ENCODE results near the gene CLN3. TPM values are rescaled to one million over a fixed set of nuclear protein-coding genes. Genes with fewer than 3 reads are reported as not detected.

The CLN3 gene
- total and polyA plus RNA-seq, 2 of the 13 experiments (the other 11 are each of a cell fraction or from before 2014, with no cell fraction given) = 23.4 to 46.8 TPM

GRCh38 chr16:28538733-28539596, 47.1 kb upstream of the CLN3 start, which contains the start of gene NUPR1 (continued):
- TF ChIP-seq SMAD1 (CRISPR knock-in tag; IDR thresholded peaks at IDR 0.05; ENCODE audit: borderline replicate concordance, low read depth) (no peak), NFKBIZ (CRISPR knock-in tag; IDR thresholded peaks at IDR 0.05) (peak; percentile 87), ZSCAN31 (CRISPR knock-in tag; IDR thresholded peaks at IDR 0.05; ENCODE audit: low read depth) (no peak; the same call in 1 of the 2 replicates), HMGXB4 (CRISPR knock-in tag; IDR thresholded peaks at IDR 0.05; ENCODE audit: borderline replicate concordance in 1 of 2, low read depth in 1 of 2) (peak in 1 of 2 experiments; percentile 22; a peak in 2 of 4 replicates), ATF7-NPFF (CRISPR knock-in tag; IDR thresholded peaks at IDR 0.05; ENCODE audit: low read depth) (no peak), ZNF605 (CRISPR knock-in tag; IDR thresholded peaks at IDR 0.05) (peak; percentile 28; the same call in 1 of the 2 replicates), ZNF274 (CRISPR knock-in tag; IDR thresholded peaks at IDR 0.05) (peak; percentile 86), AKAP8 (CRISPR knock-in tag; IDR thresholded peaks at IDR 0.05) (peak; percentile 38; the same call in 1 of the 2 replicates), GABPA (IDR thresholded peaks at IDR 0.05; ENCODE audit: low read depth, low read length) (no peak), GABPA (CRISPR knock-in tag; IDR thresholded peaks at IDR 0.05; ENCODE audit: low read depth) (0 out of 2 replicates have a peak, but pooled peaks have one; percentile 25), ZSCAN20 (CRISPR knock-in tag; IDR thresholded peaks at IDR 0.05; ENCODE audit: borderline replicate concordance) (no peak), PCBP1 (IDR thresholded peaks at IDR 0.05; ENCODE audit: borderline replicate concordance, low read depth, low read length) (no peak), ZSCAN25 (CRISPR knock-in tag; IDR thresholded peaks at IDR 0.05) (peak; percentile 62), ASH2L (IDR thresholded peaks at IDR 0.05; ENCODE audit: insufficient read length, low read depth, low read length) (no peak), ELK4 (CRISPR knock-in tag; IDR thresholded peaks at IDR 0.05; ENCODE audit: borderline replicate concordance) (no peak), PPARG (CRISPR knock-in tag; conservative IDR thresholded peaks at IDR 0.05) (peak; percentile 59; the same call in 1 of the 2 replicates), ZNF792 (CRISPR knock-in tag; IDR thresholded peaks at IDR 0.05) (peak; percentile 78), BHLHE40 (IDR thresholded peaks at IDR 0.05; ENCODE audit: low read length) (no peak), ZNF354B (CRISPR knock-in tag; IDR thresholded peaks at IDR 0.05) (no peak), EZH2 (conservative IDR thresholded peaks at IDR 0.05; ENCODE audit: low read depth, low read length) (no peak), ZC3H4 (CRISPR knock-in tag; IDR thresholded peaks at IDR 0.05; ENCODE audit: borderline replicate concordance) (0 out of 2 replicates have a peak, but pooled peaks have one; percentile 32), MXI1 (IDR thresholded peaks at IDR 0.05; ENCODE audit: borderline replicate concordance, low read depth, low read length) (0 out of 3 replicates have a peak, but pooled peaks have one; percentile 19), SMC3 (IDR thresholded peaks at IDR 0.05; ENCODE audit: low read length) (no peak)
- TF ChIP-seq, protein P1, sequence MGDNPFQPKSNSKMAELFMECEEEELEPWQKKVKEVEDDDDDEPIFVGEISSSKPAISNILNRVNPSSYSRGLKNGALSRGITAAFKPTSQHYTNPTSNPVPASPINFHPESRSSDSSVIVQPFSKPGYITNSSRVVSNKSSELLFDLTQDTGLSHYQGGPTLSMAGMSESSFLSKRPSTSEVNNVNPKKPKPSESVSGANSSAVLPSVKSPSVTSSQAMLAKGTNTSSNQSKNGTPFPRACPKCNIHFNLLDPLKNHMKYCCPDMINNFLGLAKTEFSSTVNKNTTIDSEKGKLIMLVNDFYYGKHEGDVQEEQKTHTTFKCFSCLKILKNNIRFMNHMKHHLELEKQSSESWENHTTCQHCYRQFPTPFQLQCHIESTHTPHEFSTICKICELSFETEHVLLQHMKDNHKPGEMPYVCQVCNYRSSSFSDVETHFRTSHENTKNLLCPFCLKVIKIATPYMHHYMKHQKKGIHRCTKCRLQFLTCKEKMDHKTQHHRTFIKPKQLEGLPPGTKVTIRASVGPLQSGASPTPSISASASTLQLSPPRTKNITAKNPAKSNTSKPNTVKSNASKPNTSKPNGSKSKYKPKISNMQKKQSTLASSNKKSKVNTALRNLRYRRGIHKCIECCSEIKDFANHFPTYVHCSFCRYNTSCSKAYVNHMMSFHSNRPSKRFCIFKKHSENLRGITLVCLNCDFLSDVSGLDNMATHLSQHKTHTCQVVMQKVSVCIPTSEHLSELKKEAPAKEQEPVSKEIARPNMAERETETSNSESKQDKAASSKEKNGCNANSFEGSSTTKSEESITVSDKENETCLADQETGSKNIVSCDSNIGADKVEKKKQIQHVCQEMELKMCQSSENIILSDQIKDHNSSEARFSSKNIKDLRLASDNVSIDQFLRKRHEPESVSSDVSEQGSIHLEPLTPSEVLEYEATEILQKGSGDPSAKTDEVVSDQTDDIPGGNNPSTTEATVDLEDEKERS (CRISPR knock-in tag; IDR thresholded peaks at IDR 0.05) = no peak

All from HepG2 (cell line).